A549 (cell line): ENCODE data around the gene ARHGAP30. TPM values are rescaled to one million over a fixed set of nuclear protein-coding genes. Genes with fewer than 3 reads are reported as not detected.

Experiments
- CBX8 ChIP-seq: fragments of 200-600 bp; sonication (generic); IDR thresholded peaks from 2 replicates; pipeline ENCODE4 v1.6.1; 2016
- CEBPB ChIP-seq, 2 experiments: fragments of >200 bp in 1 of 2; sonication (Bioruptor Twin) in 1 of 2; formaldehyde crosslinking in 1 of 2; IDR thresholded peaks; 2 replicates each; pipeline ENCODE4 v1.6.1; 2012 to 2016
- CHD2 ChIP-seq: fragments of 150-350 bp; IDR thresholded peaks from 2 replicates; pipeline ENCODE4 v1.6.1; 2014; ENCODE audit warnings: low read length; ENCODE audit not compliant: partially characterized antibody
- CHD4 ChIP-seq: fragments of 200-600 bp; sonication (generic); IDR thresholded peaks from 2 replicates; pipeline ENCODE4 v1.6.1; 2016; ENCODE audit warnings: antibody characterized with exemption, mild to moderate bottlenecking, borderline replicate concordance
- EHMT2 ChIP-seq: fragments of 200-600 bp; sonication (generic); IDR thresholded peaks from 2 replicates; pipeline ENCODE4 v1.6.1; 2016; ENCODE audit warnings: antibody characterized with exemption, low read depth, mild to moderate bottlenecking, moderate library complexity
- ESRRA ChIP-seq: fragments of 150-350 bp; IDR thresholded peaks from 2 replicates; pipeline ENCODE4 v1.6.1; 2014; ENCODE audit warnings: mild to moderate bottlenecking, low read length, borderline replicate concordance
- GATA3 ChIP-seq: IDR thresholded peaks from 2 replicates; pipeline ENCODE4 v1.6.1; 2012; ENCODE audit warnings: borderline replicate concordance
- HDAC2 ChIP-seq: fragments of 200-600 bp; sonication (generic); IDR thresholded peaks from 2 replicates; pipeline ENCODE4 v1.6.1; 2016
- HEYL ChIP-seq: fragments of 250-450 bp; sonication (Bioruptor Pico); IDR thresholded peaks from 2 replicates; pipeline ENCODE4 v1.8.0; 2021; ENCODE audit warnings: mild to moderate bottlenecking, moderate library complexity
- HOXB13 ChIP-seq: fragments of 250-450 bp; sonication (Bioruptor Pico); IDR thresholded peaks from 2 replicates; pipeline ENCODE4 v1.5.0; 2020; ENCODE audit warnings: low read depth, mild to moderate bottlenecking, moderate library complexity
- NFE2L2 ChIP-seq: fragments of 150-350 bp; conservative IDR thresholded peaks from 2 replicates; pipeline ENCODE4 v1.6.1; 2014; ENCODE audit warnings: low read length
- PHF8 ChIP-seq: fragments of 200-600 bp; sonication (generic); IDR thresholded peaks from 2 replicates; pipeline ENCODE4 v1.6.1; 2016; ENCODE audit warnings: low read depth, mild to moderate bottlenecking, antibody characterized with exemption, moderate library complexity, borderline replicate concordance
- POLR2A ChIP-seq: IDR thresholded peaks from 2 replicates; pipeline ENCODE4 v1.6.1; 2012; ENCODE audit warnings: mild to moderate bottlenecking, low read length
- POLR2AphosphoS2 ChIP-seq: conservative IDR thresholded peaks from 2 replicates; pipeline ENCODE4 v1.6.1; 2012; ENCODE audit warnings: low read length, improper control_type of control experiment, inconsistent platforms
- RCOR1 ChIP-seq: fragments of 150-350 bp; IDR thresholded peaks from 2 replicates; pipeline ENCODE4 v1.6.1; 2014; ENCODE audit warnings: antibody characterized with exemption, low read length, low read depth
- RFX5 ChIP-seq: fragments of 450-650 bp; IDR thresholded peaks from 2 replicates; pipeline ENCODE4 v1.7.1; 2014; ENCODE audit warnings: antibody characterized with exemption, mild to moderate bottlenecking, moderate library complexity
- RNF2 ChIP-seq: fragments of 200-600 bp; sonication (generic); IDR thresholded peaks from 2 replicates; pipeline ENCODE4 v1.6.1; 2016; ENCODE audit warnings: low read depth, mild to moderate bottlenecking, antibody characterized with exemption, moderate library complexity, borderline replicate concordance
- SREBF2 ChIP-seq: fragments of 450-650 bp; IDR thresholded peaks from 2 replicates; pipeline ENCODE4 v1.6.1; 2014; ENCODE audit warnings: mild to moderate bottlenecking, moderate library complexity
- TFCP2L1 ChIP-seq: fragments of 250-450 bp; sonication (Bioruptor Pico); IDR thresholded peaks from 2 replicates; pipeline ENCODE4 v1.5.0; 2021; ENCODE audit warnings: mild to moderate bottlenecking
- TP53 ChIP-seq: fragments of 250-450 bp; sonication (Bioruptor Pico); IDR thresholded peaks from 2 replicates; pipeline ENCODE4 v1.5.0; 2021; ENCODE audit warnings: mild to moderate bottlenecking, moderate library complexity
- ZC3H11A ChIP-seq: fragments of 450-650 bp; IDR thresholded peaks from 2 replicates; pipeline ENCODE4 v1.6.1; 2014; ENCODE audit warnings: antibody characterized with exemption, mild to moderate bottlenecking
- ZFP36 ChIP-seq: fragments of 450-650 bp; IDR thresholded peaks from 2 replicates; pipeline ENCODE4 v1.6.1; 2014; ENCODE audit warnings: borderline replicate concordance; ENCODE audit not compliant: partially characterized antibody
- ZNF302 ChIP-seq: fragments of 250-450 bp; sonication (Bioruptor Pico); IDR thresholded peaks from 2 replicates; pipeline ENCODE4 v1.9.0; 2021; ENCODE audit warnings: inconsistent platforms, mild to moderate bottlenecking, moderate library complexity
- polyA plus RNA-seq, 4 experiments: library from polyadenylated mRNA; depleted of rRNA in 3 of 4; stranded (reverse); fragments of >200 nt; fragmentation: RNase III in 1 of 4; extraction: RNeasy Plus Mini Kit Qiagen cat#74134 plus additional on column Dnase treatment in 1 of 4; gene quantifications; 2 replicates in 3 of 4; 3 replicates in 1 of 4; pipeline ENCODE4 v1.2.3, GENCODE V29; 2011 to 2017
- TF ChIP-seq, protein P1 (sequence below): fragments of 250-450 bp; sonication (Bioruptor Pico); IDR thresholded peaks from 2 replicates; pipeline ENCODE4 v1.5.0; 2021; ENCODE audit warnings: mild to moderate bottlenecking, moderate library complexity, borderline replicate concordance
- TF ChIP-seq, protein P2 (sequence below): IDR thresholded peaks from 2 replicates; pipeline ENCODE4 v1.6.1; 2012
- TF ChIP-seq, protein P3 (sequence below): fragments of 250-450 bp; sonication (Bioruptor Pico); IDR thresholded peaks from 2 replicates; pipeline ENCODE4 v1.5.0; 2020; ENCODE audit warnings: low read depth, mild to moderate bottlenecking, moderate library complexity
- TF ChIP-seq, protein P4 (sequence below): IDR thresholded peaks from 2 replicates; pipeline ENCODE4 v1.6.1; 2012

ARHGAP30 gene
- polyA plus RNA-seq, 2 of the 4 experiments (the other 2 are of a cell fraction): 0.06 to 0.13 TPM

DNA sequence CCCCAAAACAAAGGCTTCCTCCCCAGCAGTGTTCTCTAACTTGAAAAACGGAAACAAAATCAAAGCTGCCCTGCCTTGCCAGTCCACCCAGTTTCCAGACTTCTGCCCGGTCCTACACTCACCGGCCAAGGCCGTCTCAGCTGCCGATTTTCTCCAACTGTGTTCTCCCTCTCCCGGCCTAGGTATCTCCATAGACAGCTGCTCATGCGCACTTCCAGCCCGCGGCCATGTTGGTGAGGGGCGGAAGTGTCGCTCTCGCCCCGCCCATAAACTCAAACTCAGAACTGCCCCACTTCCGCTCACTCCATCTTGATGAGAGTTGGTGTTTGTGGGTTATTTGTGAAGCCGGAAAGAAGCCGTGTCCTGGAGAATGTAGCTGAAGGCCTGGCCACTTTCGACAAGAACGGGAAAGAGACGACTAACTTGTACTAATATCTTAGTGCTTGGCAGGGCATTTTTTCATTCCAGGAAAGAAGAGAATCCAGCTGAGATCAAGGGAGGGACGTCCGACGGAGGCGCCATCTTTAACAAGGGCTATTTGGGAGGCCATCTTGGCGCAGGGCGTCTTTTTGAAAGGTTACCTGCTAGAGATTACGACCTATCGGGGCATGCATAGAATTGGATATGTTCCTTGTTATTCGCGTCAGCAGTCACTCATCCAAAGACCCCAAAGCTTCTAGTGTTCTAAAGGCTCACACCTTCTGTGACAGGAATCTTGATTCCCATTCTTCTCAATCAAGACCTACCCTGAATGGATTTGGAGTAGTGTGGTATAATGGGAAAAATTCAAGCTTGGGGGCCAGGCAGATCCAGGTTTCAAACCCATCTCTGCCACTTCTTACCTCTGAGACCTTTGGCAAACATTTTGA is 23.7 kb downstream of the ARHGAP30 start, which contains the start of gene USF1 (continued):
- TF ChIP-seq HEYL (CRISPR knock-in tag) (no peak), ZC3H11A (no peak), NFE2L2 (no peak), ZNF302 (CRISPR knock-in tag) (peak; percentile 67), RNF2 (no peak), TP53 (no peak), ESRRA (no peak), EHMT2 (peak; percentile 95), RFX5 (no peak), RCOR1 (no peak), GATA3 (no peak), CEBPB (IDR thresholded peaks at IDR 0.05) (no peak), PHF8 (peak; percentile 62; the same call in 1 of the 2 replicates), CBX8 (no peak), POLR2AphosphoS2 (no peak), CHD4 (no peak), TFCP2L1 (CRISPR knock-in tag) (no peak), POLR2A (peak; percentile 77), HOXB13 (CRISPR knock-in tag) (peak; percentile 92; the same call in 1 of the 2 replicates), SREBF2 (no peak; the same call in 1 of the 2 replicates), ZFP36 (no peak), HDAC2 (no peak), CHD2 (no peak)
- TF ChIP-seq, protein P1, sequence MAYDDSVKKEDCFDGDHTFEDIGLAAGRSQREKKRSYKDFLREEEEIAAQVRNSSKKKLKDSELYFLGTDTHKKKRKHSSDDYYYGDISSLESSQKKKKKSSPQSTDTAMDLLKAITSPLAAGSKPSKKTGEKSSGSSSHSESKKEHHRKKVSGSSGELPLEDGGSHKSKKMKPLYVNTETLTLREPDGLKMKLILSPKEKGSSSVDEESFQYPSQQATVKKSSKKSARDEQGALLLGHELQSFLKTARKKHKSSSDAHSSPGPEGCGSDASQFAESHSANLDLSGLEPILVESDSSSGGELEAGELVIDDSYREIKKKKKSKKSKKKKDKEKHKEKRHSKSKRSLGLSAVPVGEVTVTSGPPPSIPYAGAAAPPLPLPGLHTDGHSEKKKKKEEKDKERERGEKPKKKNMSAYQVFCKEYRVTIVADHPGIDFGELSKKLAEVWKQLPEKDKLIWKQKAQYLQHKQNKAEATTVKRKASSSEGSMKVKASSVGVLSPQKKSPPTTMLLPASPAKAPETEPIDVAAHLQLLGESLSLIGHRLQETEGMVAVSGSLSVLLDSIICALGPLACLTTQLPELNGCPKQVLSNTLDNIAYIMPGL (CRISPR knock-in tag): no peak
- TF ChIP-seq, protein P2, sequence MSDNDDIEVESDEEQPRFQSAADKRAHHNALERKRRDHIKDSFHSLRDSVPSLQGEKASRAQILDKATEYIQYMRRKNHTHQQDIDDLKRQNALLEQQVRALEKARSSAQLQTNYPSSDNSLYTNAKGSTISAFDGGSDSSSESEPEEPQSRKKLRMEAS: peak; percentile 72; the same call in 1 of the 2 replicates
- TF ChIP-seq, protein P3, sequence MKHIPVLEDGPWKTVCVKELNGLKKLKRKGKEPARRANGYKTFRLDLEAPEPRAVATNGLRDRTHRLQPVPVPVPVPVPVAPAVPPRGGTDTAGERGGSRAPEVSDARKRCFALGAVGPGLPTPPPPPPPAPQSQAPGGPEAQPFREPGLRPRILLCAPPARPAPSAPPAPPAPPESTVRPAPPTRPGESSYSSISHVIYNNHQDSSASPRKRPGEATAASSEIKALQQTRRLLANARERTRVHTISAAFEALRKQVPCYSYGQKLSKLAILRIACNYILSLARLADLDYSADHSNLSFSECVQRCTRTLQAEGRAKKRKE (CRISPR knock-in tag): no peak
- TF ChIP-seq, protein P4, sequence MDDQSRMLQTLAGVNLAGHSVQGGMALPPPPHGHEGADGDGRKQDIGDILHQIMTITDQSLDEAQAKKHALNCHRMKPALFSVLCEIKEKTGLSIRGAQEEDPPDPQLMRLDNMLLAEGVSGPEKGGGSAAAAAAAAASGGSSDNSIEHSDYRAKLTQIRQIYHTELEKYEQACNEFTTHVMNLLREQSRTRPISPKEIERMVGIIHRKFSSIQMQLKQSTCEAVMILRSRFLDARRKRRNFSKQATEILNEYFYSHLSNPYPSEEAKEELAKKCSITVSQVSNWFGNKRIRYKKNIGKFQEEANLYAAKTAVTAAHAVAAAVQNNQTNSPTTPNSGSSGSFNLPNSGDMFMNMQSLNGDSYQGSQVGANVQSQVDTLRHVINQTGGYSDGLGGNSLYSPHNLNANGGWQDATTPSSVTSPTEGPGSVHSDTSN: no peak
